Renal cortex interstitium (tissue), 11 donors: Measurements from ENCODE around the gene RPL18A. TPM values are rescaled to one million over a fixed set of nuclear protein-coding genes. Genes with fewer than 3 reads are reported as not detected.

Experiments used
- DNase-seq, 11 donors: peaks; one replicate each; pipeline ENCODE4 v3.0.0-alpha.2; 2013; ENCODE audit warnings: low read depth in 9 of 11, low spot score in 4 of 11; ENCODE audit errors: extremely low read depth in 1 of 11
- polyA plus RNA-seq, 3 donors: library from polyadenylated mRNA; unstranded; fragments of 120-200 nt; gene quantifications; one replicate each; pipeline ENCODE4 v1.2.1, GENCODE V29; 2013; ENCODE audit not compliant: insufficient read length in 3 of 3

The RPL18A gene
- polyA plus RNA-seq, 3 donors: 861 to 1,272 (median 1,083) TPM

GRCh38 chr19:17832443-17833208 lies 27.1 kb upstream of the RPL18A start:
- DNase-seq: no peak

- no peak for DNase-seq
Observed at GRCh38 chr19:17834350-17835181, 25.1 kb upstream of the RPL18A start.

GRCh38 chr19:17835182-17836006 lies 24.3 kb upstream of the RPL18A start:
- no peak for DNase-seq

GRCh38 chr19:17836530-17836929 lies 23.2 kb upstream of the RPL18A start:
- no peak for DNase-seq

GRCh38 chr19:17837972-17838371 lies 21.7 kb upstream of the RPL18A start:
- DNase-seq: no peak

GRCh38 chr19:17840019-17840418 lies 19.7 kb upstream of the RPL18A start:
- no peak for DNase-seq

- DNase-seq: no peak
Observed at GRCh38 chr19:17841371-17841809, 18.3 kb upstream of the RPL18A start.

- DNase-seq: peak in 9 of 11 donors; percentile 73 to 83 (median 79)
Observed at GRCh38 chr19:17841810-17842662, 17.7 kb upstream of the RPL18A start.

- DNase-seq: no peak
Observed at GRCh38 chr19:17842663-17843291, 16.9 kb upstream of the RPL18A start.

- DNase-seq: no peak
Observed at GRCh38 chr19:17843292-17843827, 16.4 kb upstream of the RPL18A start.

GRCh38 chr19:17843908-17844490 lies 15.7 kb upstream of the RPL18A start:
- DNase-seq: no peak

GRCh38 chr19:17846146-17846545 lies 13.6 kb upstream of the RPL18A start:
- DNase-seq: no peak

- DNase-seq: peak in 9 of 11 donors; percentile 61 to 79 (median 65)
Observed at GRCh38 chr19:17847538-17848366, 12.0 kb upstream of the RPL18A start, which contains the start of gene JAK3. TSS of gene JAK3 (minus strand) at chr19:17847982. CDS start at chr19:17844417, 3,565 bp downstream.

GRCh38 chr19:17848595-17849292 lies 11.0 kb upstream of the RPL18A start:
- no peak for DNase-seq

GRCh38 chr19:17854061-17854460 lies 5.6 kb upstream of the RPL18A start:
- DNase-seq: no peak
